Subcutaneous abdominal adipose tissue (tissue), 5 donors: ENCODE measurements around the gene REEP1.
A peak's percentile ranks its signal among the peaks of the same experiment; 100 is the strongest.

Experiments
- H3K27ac ChIP-seq: one replicate; pipeline ENCODE4 v1.7.0; 2013; ENCODE audit warnings: low read depth, mild to moderate bottlenecking, inconsistent platforms, low read length, moderate library complexity
- H3K27me3 ChIP-seq, 5 donors: one replicate each; pipeline ENCODE4 v1.7.0; 2013; ENCODE audit warnings: low read length in 5 of 5, inconsistent platforms in 1 of 5; ENCODE audit not compliant: control insufficient read depth in 5 of 5, insufficient read depth in 4 of 5
- H3K36me3 ChIP-seq, 5 donors: one replicate each; pipeline ENCODE4 v1.7.0; 2013; ENCODE audit warnings: low read length in 5 of 5; ENCODE audit not compliant: control insufficient read depth in 5 of 5, insufficient read depth in 5 of 5
- H3K4me1 ChIP-seq, 5 donors: one replicate each; pipeline ENCODE4 v1.7.0; 2013; ENCODE audit warnings: low read length in 5 of 5, mild to moderate bottlenecking in 3 of 5, moderate library complexity in 1 of 5; ENCODE audit not compliant: control insufficient read depth in 5 of 5, insufficient read depth in 5 of 5
- H3K4me3 ChIP-seq, 5 donors: one replicate each; pipeline ENCODE4 v1.7.0; 2013; ENCODE audit warnings: low read length in 5 of 5, low read depth in 1 of 5
- H3K9ac ChIP-seq, 5 donors: one replicate each; pipeline ENCODE4 v1.7.0; 2013; ENCODE audit warnings: low read length in 5 of 5, mild to moderate bottlenecking in 4 of 5, moderate library complexity in 3 of 5
- H3K9me3 ChIP-seq, 5 donors: one replicate each; pipeline ENCODE4 v1.7.0; 2013; ENCODE audit warnings: low read length in 5 of 5; ENCODE audit not compliant: control insufficient read depth in 5 of 5
- donor health status: healthy.
- donor health status: healthy.
- donor health status: healthy.
- donor health status: healthy.
- donor health status: healthy.

Gene REEP1

GRCh38 chr2:86195055-86195807 is 142.2 kb downstream of the REEP1 start, which contains the start of gene IMMT:
IMMT (minus strand) TSS chr2:86195462; CDS start chr2:86195382, 80 bp downstream.
- H3K36me3 ChIP-seq = peaks cover 0 to 3% (median 0%) of the 10 kb centered on the region in 5 donors
- peak within 1 kb of the TSS; percentile 81 to 96 (median 94) for H3K4me3 ChIP-seq
- peak within 1 kb of the TSS; percentile 97 for H3K27ac ChIP-seq
- H3K4me1 ChIP-seq = peaks cover 8 to 50% (median 43%) of the 10 kb centered on the region in 5 donors
- H3K9ac ChIP-seq = peak within 1 kb of the TSS; percentile 56 to 92 (median 91)
- no peaks in the 10 kb centered on the region for H3K9me3 ChIP-seq
- no peaks in the 10 kb centered on the region for H3K27me3 ChIP-seq

- Histone ChIP-seq H3K4me3 (peak overlapping the region; percentile 81 to 95 (median 93)), H3K36me3 (peaks cover 0 to 7% (median 3%) of the 10 kb centered on the region in 5 donors), H3K27me3 (no peaks in the 10 kb centered on the region), H3K9ac (peak overlapping the region in 4 of 5 donors; percentile 72 to 92 (median 83)), H3K4me1 (peaks cover 8 to 44% (median 38%) of the 10 kb centered on the region in 5 donors), H3K27ac (peak overlapping the region; percentile 97), H3K9me3 (no peaks in the 10 kb centered on the region)
These were observed 142.7 kb downstream of the REEP1 start for GRCh38 chr2:86194751-86195054.

- no peaks in the 10 kb centered on the region for H3K9me3 ChIP-seq
- peak overlapping the region; percentile 81 to 95 (median 93) for H3K4me3 ChIP-seq
- H3K27me3 ChIP-seq = no peaks in the 10 kb centered on the region
- peak overlapping the region in 3 of 5 donors; percentile 72 to 92 (median 79) for H3K9ac ChIP-seq
- H3K27ac ChIP-seq = peak overlapping the region; percentile 97
- peaks cover 8 to 43% (median 34%) of the 10 kb centered on the region in 5 donors for H3K4me1 ChIP-seq
- H3K36me3 ChIP-seq = peaks cover 0 to 7% (median 3%) of the 10 kb centered on the region in 5 donors
These were observed 143.4 kb downstream of the REEP1 start for GRCh38 chr2:86193901-86194567.

GRCh38 chr2:86189782-86190416 is 147.5 kb downstream of the REEP1 start:
- no peak overlapping the region for H3K4me3 ChIP-seq
- peaks cover 8 to 39% (median 38%) of the 10 kb centered on the region in 5 donors for H3K4me1 ChIP-seq
- H3K9me3 ChIP-seq = no peaks in the 10 kb centered on the region
- H3K9ac ChIP-seq = no peak overlapping the region
- peaks cover 0 to 8% (median 3%) of the 10 kb centered on the region in 5 donors for H3K36me3 ChIP-seq
- no peak overlapping the region for H3K27ac ChIP-seq
- no peaks in the 10 kb centered on the region for H3K27me3 ChIP-seq

- H3K4me1 ChIP-seq = peaks cover 0 to 30% (median 27%) of the 10 kb centered on the region in 5 donors
- H3K9me3 ChIP-seq = no peaks in the 10 kb centered on the region
- H3K27ac ChIP-seq = no peak overlapping the region
- peak overlapping the region in 1 of 5 donors; percentile 23 for H3K9ac ChIP-seq
- no peaks in the 10 kb centered on the region for H3K27me3 ChIP-seq
- peaks cover 0 to 8% (median 3%) of the 10 kb centered on the region in 5 donors for H3K36me3 ChIP-seq
- H3K4me3 ChIP-seq = no peak overlapping the region
These were observed 151.0 kb downstream of the REEP1 start for GRCh38 chr2:86186431-86186830.

- peak overlapping the region in 1 of 5 donors; percentile 21 for H3K9ac ChIP-seq
- H3K9me3 ChIP-seq = no peaks in the 10 kb centered on the region
- no peaks in the 10 kb centered on the region for H3K27me3 ChIP-seq
- no peak overlapping the region for H3K4me3 ChIP-seq
- H3K36me3 ChIP-seq = peaks cover 0 to 14% (median 6%) of the 10 kb centered on the region in 5 donors
- H3K27ac ChIP-seq = peak overlapping the region; percentile 6
- H3K4me1 ChIP-seq = peaks cover 0 to 23% (median 20%) of the 10 kb centered on the region in 5 donors
These were observed 151.8 kb downstream of the REEP1 start for GRCh38 chr2:86185517-86186212.

- Histone ChIP-seq H3K4me1 (peaks cover 0 to 3% (median 0%) of the 10 kb centered on the region in 5 donors), H3K9me3 (no peaks in the 10 kb centered on the region), H3K27ac (no peak overlapping the region), H3K9ac (no peak overlapping the region), H3K36me3 (peaks cover 34 to 52% (median 40%) of the 10 kb centered on the region in 5 donors), H3K4me3 (no peak overlapping the region), H3K27me3 (no peaks in the 10 kb centered on the region)
These were observed 160.8 kb downstream of the REEP1 start for GRCh38 chr2:86176597-86176996.

- H3K36me3 ChIP-seq = peaks cover 40 to 56% (median 45%) of the 10 kb centered on the region in 5 donors
- no peak overlapping the region for H3K4me3 ChIP-seq
- no peak overlapping the region for H3K27ac ChIP-seq
These were observed 161.6 kb downstream of the REEP1 start for GRCh38 chr2:86175828-86176227.

GRCh38 chr2:86174445-86174844 is 163.0 kb downstream of the REEP1 start:
- Histone ChIP-seq H3K9ac (no peak overlapping the region), H3K27ac (no peak overlapping the region), H3K27me3 (no peaks in the 10 kb centered on the region), H3K4me3 (no peak overlapping the region), H3K36me3 (peaks cover 44 to 63% (median 54%) of the 10 kb centered on the region in 5 donors), H3K4me1 (peaks cover 0 to 3% (median 0%) of the 10 kb centered on the region in 5 donors), H3K9me3 (no peaks in the 10 kb centered on the region)

More at GRCh38 chr2:86175828-86176227, 161.6 kb downstream of the REEP1 start:
- no peaks in the 10 kb centered on the region for H3K9me3 ChIP-seq
- no peak overlapping the region for H3K9ac ChIP-seq
- peaks cover 0 to 3% (median 0%) of the 10 kb centered on the region in 5 donors for H3K4me1 ChIP-seq
- no peaks in the 10 kb centered on the region for H3K27me3 ChIP-seq
